GM21390 (cell line): Measurements from ENCODE around the gene FZD10.

Experiments
- ATAC-seq: cut with Tn5 transposase; IDR thresholded peaks from one replicate; pipeline ENCODE4 v1.9.1; 2021; ENCODE audit not compliant: unreplicated experiment

FZD10 gene

DNA sequence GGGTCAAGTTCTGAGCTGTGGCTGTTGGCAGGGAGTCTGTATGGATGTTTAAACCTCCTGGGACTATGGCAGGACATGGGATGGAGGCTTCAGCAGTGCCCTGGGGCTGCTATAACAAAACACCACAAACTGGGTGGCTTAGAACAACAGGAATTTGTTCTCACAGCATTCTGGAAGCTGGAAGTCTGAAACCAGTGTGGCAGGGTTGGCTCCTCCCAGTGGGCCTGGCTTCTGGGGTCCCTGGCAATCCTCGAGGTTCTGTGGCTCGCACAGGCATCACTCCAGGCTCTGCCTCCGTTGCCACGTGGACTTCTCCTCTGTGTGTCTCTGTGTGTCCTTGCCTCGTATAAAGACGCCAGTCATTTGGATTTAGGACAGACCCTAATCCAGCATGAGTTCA lies 39.9 kb downstream of the FZD10 start:
- ATAC-seq, result no peak

DNA sequence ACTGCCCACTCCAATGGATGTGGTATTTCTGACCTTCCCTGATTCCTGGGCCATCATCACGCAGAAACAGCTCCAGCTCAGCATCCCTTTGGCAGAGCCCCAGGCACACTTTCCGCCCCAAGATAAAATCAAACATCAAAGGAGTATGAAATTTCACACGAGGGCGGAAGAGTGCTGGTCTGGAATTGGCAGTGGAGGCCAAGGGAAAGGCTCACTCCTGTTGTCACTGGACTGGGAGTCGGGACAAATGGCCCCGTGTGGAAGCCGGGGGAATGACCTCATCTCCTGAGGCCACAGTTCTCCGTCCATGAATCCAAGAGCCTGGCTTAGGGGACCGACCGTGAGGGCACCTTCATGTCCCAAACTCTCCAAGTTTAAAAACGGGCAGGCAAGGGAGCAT lies 40.9 kb downstream of the FZD10 start:
- no peak for ATAC-seq

DNA sequence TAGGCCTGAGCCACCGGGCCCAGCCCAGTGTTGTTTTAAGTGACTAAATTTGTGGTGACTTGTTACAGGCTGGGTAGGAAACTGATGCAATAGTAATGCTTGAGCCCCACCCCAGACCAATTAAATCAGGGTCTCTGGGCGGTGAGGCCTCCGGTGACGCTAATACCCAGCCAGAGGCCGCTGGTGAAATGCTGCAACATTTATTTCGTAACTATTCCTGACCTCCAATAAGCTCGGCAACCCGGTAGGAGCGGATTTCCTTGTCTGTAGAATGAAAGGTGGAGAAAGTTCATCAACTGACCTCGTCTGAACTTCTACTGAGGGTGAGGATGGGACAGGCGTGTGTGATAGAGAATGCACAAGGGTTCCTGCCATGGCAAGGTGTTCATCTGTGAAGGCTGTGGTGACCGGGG lies 42.3 kb downstream of the FZD10 start:
- no peak for ATAC-seq

- ATAC-seq, result no peak
Observed at GRCh38 chr12:130205495-130205894, 43.2 kb downstream of the FZD10 start.

DNA sequence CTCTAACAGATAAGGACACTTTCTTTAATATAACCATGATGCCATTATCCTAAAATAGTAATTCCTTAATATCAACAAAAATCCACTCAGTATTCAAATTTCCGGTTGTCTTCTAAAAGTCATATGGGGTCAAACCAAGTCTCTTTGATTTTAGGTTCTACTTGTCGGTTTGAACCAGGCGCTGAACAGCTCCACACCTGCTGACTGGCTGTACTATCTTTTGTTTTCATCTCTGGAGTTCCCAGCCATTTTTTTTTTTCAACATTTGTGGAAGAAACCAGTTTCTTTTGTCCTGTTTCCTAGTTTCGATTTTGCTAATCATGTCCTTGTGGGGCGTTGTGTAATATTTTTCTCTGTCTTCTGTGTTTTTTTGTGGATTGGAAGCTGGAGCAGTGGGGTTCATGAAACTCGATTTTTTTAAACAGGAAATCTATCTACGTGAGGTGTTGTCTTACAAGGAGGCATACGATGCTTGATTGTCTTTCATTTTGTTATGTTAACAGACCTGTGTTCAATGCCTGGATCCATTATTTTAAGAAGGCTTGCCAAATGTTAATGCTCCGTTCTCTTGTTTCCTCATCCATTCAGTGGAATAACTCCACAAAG lies 50.2 kb downstream of the FZD10 start:
- no peak for ATAC-seq

DNA sequence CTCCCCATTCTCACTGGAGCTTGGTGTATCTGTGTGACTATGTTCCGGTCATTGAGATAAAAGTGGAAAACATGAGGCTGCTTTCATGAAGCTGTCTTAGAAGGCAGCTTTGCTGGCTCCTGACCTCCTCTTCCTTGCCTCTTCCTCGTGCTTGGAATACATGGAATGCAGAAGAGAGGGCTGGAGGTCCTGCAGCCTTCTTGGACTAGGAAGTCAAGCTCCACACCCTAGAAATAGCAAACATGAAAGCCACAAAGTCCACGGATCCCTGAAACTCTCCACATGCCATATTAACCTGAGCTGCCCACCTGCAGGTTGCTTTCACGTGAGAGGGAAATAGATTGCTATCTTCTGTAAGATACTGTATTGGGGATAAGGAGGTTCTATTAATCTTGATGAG lies 51.0 kb downstream of the FZD10 start:
- no peak for ATAC-seq

DNA sequence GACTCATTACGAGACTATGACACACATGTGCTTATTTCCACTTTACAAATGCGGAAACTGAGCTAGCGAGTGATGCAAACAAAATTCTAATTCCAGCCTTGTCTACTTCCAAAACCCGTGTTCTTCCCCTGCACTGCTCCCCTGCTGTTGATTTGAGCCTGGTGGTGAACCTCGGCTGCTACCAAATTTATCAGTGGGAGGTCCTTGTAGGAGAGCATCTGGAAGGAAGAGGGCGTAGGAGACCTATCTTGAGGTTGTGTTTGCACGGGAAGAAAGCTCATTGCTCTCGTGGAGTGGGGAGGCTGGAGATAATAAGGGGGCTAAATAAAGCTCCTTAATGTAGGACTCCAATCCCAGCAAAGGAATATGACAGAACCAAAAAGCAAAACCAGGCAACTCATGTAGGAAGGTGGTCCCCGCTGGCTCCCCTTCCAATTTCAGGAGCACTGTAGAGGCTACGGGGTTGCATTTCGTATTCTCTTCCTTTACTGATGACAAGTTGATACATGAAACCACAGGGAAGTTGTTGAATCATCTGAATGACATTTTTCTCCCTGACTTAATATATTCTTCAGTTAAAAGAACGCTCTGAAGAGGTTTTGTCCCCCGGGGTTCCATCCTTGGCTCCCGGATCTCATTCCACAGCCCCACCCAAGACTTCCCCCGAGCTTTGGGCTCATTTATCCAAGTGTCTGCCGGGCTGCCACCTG lies 52.6 kb downstream of the FZD10 start:
- ATAC-seq, result no peak
